AG20443 (cell line): ENCODE results near the gene SCAMP2.

Experiments
- DNase-seq: peaks from one replicate; pipeline ENCODE4 v3.0.0; 2012; ENCODE audit warnings: low spot score, mixed read lengths

The SCAMP2 gene

DNA sequence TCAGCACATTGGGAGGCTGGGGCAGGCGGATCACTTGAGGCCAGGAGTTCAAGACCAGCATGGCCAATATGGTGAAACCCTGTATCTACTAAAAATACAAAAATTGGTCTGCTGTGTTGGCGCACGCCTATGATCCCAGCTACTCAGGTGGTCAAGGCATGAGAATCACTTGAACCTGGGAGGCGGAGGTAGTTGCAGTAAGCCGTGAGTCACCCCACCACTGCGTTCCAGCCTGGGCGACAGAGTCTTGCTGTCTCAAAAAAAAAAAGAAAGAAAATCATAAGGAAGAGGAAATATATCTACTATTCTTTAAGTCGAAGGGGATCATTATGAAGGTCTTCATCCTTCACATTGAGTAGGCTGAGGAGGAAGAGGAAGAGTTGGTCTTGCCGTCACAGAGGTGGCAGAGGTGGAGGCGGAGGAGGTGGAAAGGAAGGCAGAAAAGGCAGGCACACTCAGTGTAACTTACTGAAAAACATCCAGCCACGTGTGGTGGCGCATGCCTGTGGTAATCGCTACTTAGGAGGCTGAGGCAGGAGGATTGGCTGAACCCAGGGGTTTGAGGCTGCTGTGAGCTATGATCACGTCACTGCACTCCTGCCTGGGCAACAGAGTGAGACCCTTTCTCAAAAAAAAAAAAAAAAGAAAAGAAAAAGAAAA is 77.1 kb downstream of the SCAMP2 start:
- no peak for DNase-seq

DNA sequence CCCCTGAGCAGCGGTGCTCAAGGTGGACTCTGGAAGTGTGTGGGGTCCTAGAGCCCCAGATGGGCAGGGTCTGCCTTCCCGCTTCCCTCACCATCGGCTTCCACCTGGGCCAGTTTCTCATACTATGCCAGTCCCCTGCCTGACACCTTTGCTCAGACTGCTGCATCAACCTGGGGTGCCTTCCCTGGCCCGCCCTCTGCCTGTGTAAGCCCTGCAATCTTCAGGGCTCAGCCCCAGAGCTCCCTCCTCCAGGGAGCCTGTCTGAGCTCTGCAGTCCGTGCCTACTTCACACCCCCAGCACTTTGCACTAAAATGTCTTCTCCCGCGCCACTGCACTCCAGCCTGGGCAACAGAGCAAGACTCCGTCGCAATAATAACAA is 78.2 kb downstream of the SCAMP2 start:
- no peak for DNase-seq

DNA sequence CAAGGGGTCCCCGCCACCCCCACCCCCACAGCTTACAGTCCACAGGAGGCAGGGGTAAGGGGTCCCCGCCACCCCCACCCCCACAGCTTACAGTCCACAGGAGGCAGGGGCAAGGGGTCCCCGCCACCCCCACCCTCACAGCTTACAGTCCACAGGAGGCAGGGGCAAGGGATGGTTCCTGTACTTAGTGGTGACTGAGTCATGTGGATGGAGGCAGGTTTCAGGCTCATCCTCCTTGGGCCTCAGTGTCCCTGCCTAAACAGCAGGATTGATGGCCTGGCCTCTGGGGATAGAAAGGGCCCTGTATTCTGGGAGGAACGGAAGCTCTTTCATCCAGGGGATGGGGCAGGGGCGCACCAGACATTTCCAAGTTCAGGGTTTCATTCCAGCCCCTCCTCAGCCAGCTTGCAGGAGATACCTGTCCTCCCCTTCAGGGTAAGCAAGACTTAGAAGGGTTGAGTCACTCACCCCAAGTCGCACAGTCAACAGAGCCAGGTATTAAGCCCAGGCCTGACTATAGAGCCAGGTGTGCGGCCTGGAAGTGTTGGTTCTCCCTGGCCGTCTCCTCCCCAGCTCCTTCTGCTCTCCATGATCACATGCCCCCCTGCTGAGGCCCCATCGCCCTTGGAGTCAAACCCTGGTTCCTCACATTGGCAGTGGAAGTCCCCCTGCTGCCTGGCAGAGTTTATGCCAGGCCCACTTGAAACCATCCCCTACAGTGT is 78.8 kb downstream of the SCAMP2 start:
- no peak for DNase-seq
